ENCODE measurements around the gene BAZ1B.

DNA sequence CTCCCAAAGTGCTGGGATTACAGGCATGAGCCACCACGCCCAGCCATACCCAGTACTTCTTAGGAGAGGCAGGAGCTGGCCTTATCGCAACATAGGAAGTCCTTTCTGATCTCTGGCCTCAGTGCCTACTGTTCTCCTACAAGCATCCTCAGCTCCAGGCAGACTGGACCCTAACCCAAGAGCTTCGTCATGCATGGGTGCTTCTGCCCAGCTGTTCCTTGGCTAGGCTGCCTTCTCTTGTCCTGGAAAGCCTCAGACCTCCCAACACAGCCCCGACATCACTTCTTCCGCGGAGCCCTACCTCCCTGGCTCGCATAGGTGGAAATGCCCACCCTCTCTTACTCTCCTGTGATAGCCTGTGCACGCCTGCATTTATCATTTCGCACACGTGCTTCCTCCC is 19.6 kb upstream of the BAZ1B start:
- TF ChIP-seq, protein P1, sequence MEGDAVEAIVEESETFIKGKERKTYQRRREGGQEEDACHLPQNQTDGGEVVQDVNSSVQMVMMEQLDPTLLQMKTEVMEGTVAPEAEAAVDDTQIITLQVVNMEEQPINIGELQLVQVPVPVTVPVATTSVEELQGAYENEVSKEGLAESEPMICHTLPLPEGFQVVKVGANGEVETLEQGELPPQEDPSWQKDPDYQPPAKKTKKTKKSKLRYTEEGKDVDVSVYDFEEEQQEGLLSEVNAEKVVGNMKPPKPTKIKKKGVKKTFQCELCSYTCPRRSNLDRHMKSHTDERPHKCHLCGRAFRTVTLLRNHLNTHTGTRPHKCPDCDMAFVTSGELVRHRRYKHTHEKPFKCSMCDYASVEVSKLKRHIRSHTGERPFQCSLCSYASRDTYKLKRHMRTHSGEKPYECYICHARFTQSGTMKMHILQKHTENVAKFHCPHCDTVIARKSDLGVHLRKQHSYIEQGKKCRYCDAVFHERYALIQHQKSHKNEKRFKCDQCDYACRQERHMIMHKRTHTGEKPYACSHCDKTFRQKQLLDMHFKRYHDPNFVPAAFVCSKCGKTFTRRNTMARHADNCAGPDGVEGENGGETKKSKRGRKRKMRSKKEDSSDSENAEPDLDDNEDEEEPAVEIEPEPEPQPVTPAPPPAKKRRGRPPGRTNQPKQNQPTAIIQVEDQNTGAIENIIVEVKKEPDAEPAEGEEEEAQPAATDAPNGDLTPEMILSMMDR (conservative IDR thresholded peaks at IDR 0.05; ENCODE audit: low read length): no peak
- no peak for TF ChIP-seq EZH2phosphoT487 (IDR thresholded peaks at IDR 0.05; ENCODE audit: borderline replicate concordance)
